Left ventricle myocardium inferior (tissue), 1 donor: ENCODE measurements around the gene ZNF385C. TPM values are rescaled to one million over a fixed set of nuclear protein-coding genes. Genes with fewer than 3 reads are reported as not detected.

Experiments
- DNase-seq: peaks from one replicate; pipeline ENCODE4 v3.0.0-alpha.2; 2020
- H3K27ac ChIP-seq: fragments of 200-600 bp; replicated peaks from 2 replicates; pipeline ENCODE4 v1.8.0; 2021
- H3K27me3 ChIP-seq: fragments of 200-600 bp; 2 replicates; pipeline ENCODE4 v1.8.0; 2021; ENCODE audit warnings: low read depth
- H3K36me3 ChIP-seq: fragments of 200-600 bp; 2 replicates; pipeline ENCODE4 v1.8.0; 2021
- H3K4me1 ChIP-seq: fragments of 200-600 bp; 2 replicates; pipeline ENCODE4 v1.8.0; 2021
- H3K4me3 ChIP-seq: fragments of 200-600 bp; 2 replicates; pipeline ENCODE4 v1.8.0; 2021; ENCODE audit warnings: mild to moderate bottlenecking, moderate library complexity
- H3K9me3 ChIP-seq: fragments of 200-600 bp; replicated peaks from 2 replicates; pipeline ENCODE4 v1.8.0; 2021
- intact Hi-C: fragments of 100-400 bp; cut with micrococcal nuclease; formaldehyde crosslinking; loops from one replicate; pipeline ENCODE4 v1.11.0; 2022
- total RNA-seq: library from RNA; stranded (reverse); fragmentation: NEBNext Ultra II Directional; extraction: Animal tissue kit (Norgen Biotek cat#: 25700); gene quantifications from one replicate; pipeline ENCODE4 v1.2.1, GENCODE V29; 2021
- TF ChIP-seq, protein P1 (sequence below): fragments of 200-600 bp; IDR thresholded peaks from 2 replicates; pipeline ENCODE4 v1.8.0; 2021; ENCODE audit warnings: antibody characterized with exemption, mild to moderate bottlenecking, borderline replicate concordance
- donor health status: DM: no; HTN: yes; CAD: no; lungs with severe emphysema.

Gene ZNF385C
- total RNA-seq, 1 donor from 2014 or later: 0.49 TPM

DNA sequence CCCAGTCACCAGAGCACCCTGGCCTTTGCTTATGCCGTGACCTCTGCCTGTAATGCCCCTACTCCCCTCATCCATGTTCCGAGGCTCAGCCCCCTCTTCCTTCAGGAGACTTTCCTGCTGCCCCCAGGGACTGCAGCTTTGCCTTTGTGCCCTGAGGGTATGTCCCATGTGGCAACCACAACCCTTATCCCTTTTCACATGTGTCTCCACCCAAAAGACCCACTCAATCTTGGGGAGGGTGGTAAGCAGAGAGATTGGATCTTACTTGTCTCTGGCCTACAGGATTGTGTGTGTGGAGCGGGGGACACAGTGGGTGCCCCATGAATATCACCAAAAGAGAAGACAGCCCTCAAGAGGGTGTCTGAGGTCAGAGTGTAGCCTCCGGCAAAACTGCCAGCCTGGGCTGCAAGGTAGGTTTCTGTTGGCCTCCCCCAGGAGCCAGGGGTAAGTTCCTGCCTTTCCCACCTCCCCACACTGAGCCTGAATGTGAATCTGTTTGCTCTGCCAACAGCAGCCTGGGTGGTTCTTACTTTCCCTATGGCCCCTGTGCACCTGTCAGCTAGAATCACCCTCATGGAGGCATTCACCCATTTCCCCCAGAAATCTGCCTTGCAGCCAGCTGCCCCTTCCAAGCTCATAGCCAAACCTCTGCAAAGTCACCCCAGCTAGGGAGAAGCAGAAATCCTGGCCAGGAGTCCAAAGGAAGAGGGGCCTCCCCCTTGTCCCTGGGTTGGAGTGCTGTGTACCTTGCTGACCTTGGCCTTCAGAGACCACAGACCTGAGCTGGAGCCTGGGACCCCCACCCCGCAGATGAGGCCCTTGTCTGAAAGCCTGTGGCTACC is 36.4 kb downstream of the ZNF385C start:
- Histone ChIP-seq H3K9me3 (no peaks in the 10 kb centered on the region), H3K27me3 (peaks cover 22% of the 10 kb centered on the region), H3K4me3 (no peak overlapping the region), H3K27ac (no peak overlapping the region), H3K36me3 (no peaks in the 10 kb centered on the region), H3K4me1 (peaks cover 6% of the 10 kb centered on the region)
- TF ChIP-seq, protein P1, sequence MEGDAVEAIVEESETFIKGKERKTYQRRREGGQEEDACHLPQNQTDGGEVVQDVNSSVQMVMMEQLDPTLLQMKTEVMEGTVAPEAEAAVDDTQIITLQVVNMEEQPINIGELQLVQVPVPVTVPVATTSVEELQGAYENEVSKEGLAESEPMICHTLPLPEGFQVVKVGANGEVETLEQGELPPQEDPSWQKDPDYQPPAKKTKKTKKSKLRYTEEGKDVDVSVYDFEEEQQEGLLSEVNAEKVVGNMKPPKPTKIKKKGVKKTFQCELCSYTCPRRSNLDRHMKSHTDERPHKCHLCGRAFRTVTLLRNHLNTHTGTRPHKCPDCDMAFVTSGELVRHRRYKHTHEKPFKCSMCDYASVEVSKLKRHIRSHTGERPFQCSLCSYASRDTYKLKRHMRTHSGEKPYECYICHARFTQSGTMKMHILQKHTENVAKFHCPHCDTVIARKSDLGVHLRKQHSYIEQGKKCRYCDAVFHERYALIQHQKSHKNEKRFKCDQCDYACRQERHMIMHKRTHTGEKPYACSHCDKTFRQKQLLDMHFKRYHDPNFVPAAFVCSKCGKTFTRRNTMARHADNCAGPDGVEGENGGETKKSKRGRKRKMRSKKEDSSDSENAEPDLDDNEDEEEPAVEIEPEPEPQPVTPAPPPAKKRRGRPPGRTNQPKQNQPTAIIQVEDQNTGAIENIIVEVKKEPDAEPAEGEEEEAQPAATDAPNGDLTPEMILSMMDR: no peak
- intact Hi-C loops: no loop called here
- DNase-seq: no peak

DNA sequence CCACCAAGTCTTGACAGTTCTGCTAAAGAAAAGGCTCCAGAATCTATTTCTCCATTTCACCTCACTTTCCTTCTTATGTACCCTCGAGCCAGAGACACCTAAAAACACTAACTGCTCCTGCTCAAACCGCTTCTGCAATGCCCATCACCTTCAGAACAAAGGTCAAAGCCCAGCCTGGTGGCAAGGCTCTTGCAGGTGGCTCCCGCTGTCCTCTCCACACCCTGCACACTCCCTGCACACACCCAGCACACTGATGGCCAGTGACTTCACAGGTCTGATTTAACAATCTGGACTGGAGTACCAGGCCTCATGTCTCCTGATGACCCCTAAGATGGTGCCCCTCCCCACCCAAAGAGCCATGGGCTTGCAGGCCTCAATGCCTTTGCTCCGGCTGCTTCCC is 38.0 kb downstream of the ZNF385C start:
- no peaks in the 10 kb centered on the region for H3K36me3 ChIP-seq

DNA sequence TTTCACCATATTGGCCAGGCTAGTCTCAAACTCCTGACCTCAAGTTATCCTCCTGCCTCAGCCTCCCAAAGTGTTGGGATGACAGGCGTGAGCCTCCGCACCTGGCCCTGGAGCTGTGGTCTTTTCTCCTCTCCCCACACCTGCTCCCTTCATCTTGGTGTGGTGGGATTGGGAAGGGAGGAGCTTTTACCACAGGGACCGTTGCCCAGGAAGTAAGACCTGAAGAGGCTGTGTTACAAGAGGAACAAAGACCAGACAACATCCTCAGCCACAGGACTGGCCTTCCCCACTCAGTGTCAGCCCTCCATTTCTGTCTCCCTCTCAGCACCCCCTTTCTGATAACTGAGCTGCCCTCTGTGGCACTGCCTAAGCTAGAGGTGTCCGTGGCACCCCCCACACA is 38.5 kb downstream of the ZNF385C start:
- no peak for DNase-seq
- intact Hi-C loops: no loop called here
- H3K27me3 ChIP-seq: peaks cover 42% of the 10 kb centered on the region
- TF ChIP-seq, protein P1: no peak
- no peaks in the 10 kb centered on the region for H3K9me3 ChIP-seq
- peaks cover 6% of the 10 kb centered on the region for H3K4me1 ChIP-seq
- H3K4me3 ChIP-seq: no peak overlapping the region
- H3K36me3 ChIP-seq: no peaks in the 10 kb centered on the region
- H3K27ac ChIP-seq: no peak overlapping the region

More for the DNA sequence above, 38.0 kb downstream of the ZNF385C start:
- intact Hi-C loops: no loop called here
- TF ChIP-seq, protein P1: no peak
- Histone ChIP-seq H3K4me3 (no peak overlapping the region), H3K27me3 (peaks cover 38% of the 10 kb centered on the region), H3K27ac (no peak overlapping the region), H3K9me3 (no peaks in the 10 kb centered on the region), H3K4me1 (peaks cover 6% of the 10 kb centered on the region)
- no peak for DNase-seq

DNA sequence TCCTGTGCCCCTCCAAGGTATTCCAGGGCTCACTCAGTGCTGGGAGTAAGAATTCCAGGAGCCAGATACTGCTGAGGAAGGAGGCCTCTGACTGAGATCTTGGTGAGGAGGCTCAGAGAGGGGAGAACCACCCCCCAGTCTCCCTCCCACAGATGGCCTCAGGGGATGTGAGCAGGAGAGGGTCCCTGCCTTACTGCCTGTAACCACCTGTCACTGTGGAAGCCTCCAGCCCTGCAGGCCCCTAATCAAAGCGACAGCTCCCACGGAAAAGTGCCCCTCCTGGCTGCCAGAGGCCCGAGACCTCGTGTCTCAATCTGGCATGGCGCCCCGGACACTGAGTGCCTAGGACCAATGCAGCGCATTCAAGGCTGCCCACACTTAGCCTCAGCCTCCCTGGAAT is 40.2 kb downstream of the ZNF385C start:
- TF ChIP-seq, protein P1: no peak
- no peak for DNase-seq
- no peaks in the 10 kb centered on the region for H3K36me3 ChIP-seq
- H3K27ac ChIP-seq: no peak overlapping the region
- H3K9me3 ChIP-seq: no peaks in the 10 kb centered on the region
- H3K4me1 ChIP-seq: peaks cover 1% of the 10 kb centered on the region
- peaks cover 60% of the 10 kb centered on the region for H3K27me3 ChIP-seq
- no peak overlapping the region for H3K4me3 ChIP-seq
- intact Hi-C loops: no loop called here

DNA sequence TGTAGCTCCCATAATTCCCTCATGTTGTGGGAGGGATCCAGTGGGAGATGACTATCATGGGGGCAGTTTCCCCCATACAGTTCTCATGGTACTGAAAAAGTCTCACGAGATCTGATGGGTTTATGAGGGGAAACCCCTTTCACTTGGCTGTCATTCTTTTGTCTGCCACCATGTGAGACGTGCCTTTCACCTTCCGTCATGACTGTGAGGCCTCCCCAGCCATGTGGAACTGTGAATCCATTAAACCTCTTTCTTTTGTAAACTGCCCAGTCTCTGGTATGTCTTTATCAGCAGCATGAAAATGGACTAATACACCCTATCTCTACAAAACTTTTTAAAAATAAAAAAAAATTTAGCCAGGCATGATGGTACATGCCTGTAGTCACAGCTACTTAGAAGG is 41.6 kb downstream of the ZNF385C start:
- TF ChIP-seq, protein P1: no peak
- Histone ChIP-seq H3K36me3 (no peaks in the 10 kb centered on the region), H3K27me3 (peaks cover 62% of the 10 kb centered on the region), H3K9me3 (no peaks in the 10 kb centered on the region), H3K4me3 (no peak overlapping the region), H3K27ac (no peak overlapping the region), H3K4me1 (no peaks in the 10 kb centered on the region)
- intact Hi-C loops: no loop called here
- DNase-seq: no peak
